Thoracic aorta (tissue), 2 donors: Measurements from ENCODE around the gene SRSF4. TPM values are rescaled to one million over a fixed set of nuclear protein-coding genes. Genes with fewer than 3 reads are reported as not detected.

Experiments
- ATAC-seq: fragments of 150-250 bp; one replicate; pipeline ENCODE4 v1.8.0; 2017; ENCODE audit warnings: low read depth; ENCODE audit not compliant: insufficient number of reproducible peaks, low FRiP score
- DNase-seq: peaks from one replicate; pipeline ENCODE4 v3.0.0-alpha.2; 2020; ENCODE audit warnings: low spot score
- H3K27ac ChIP-seq, 2 donors: fragments of 200-600 bp; sonication (generic); 1 replicate in 1 of 2; 2 replicates in 1 of 2; pipeline ENCODE4 v1.5.1; 2016; ENCODE audit warnings: mild to moderate bottlenecking in 2 of 2, moderate library complexity in 2 of 2
- H3K27me3 ChIP-seq: fragments of 200-600 bp; sonication (generic); replicated peaks from 2 replicates; pipeline ENCODE4 v1.6.0; 2016; ENCODE audit warnings: mild to moderate bottlenecking; ENCODE audit not compliant: insufficient read depth
- H3K36me3 ChIP-seq: fragments of 200-600 bp; sonication (generic); one replicate; pipeline ENCODE4 v1.5.1; 2016
- H3K4me1 ChIP-seq, 2 donors: fragments of 200-600 bp; sonication (generic); 1 replicate in 1 of 2; 2 replicates in 1 of 2; pipeline versions ENCODE4 v1.5.1 to v1.6.0; 2016; ENCODE audit warnings: low read depth in 2 of 2, mild to moderate bottlenecking in 1 of 2; ENCODE audit not compliant: control insufficient read depth in 1 of 2
- H3K4me3 ChIP-seq: fragments of 200-600 bp; sonication (generic); 2 replicates; pipeline ENCODE4 v1.5.1; 2016; ENCODE audit warnings: mild to moderate bottlenecking
- H3K9me3 ChIP-seq: fragments of 200-600 bp; sonication (generic); 2 replicates; pipeline ENCODE4 v1.5.1; 2016
- CTCF ChIP-seq: fragments of 200-600 bp; sonication (generic); IDR thresholded peaks from one replicate; pipeline ENCODE4 v1.5.1; 2019; ENCODE audit warnings: antibody characterized with exemption
- total RNA-seq, 2 donors: library from RNA; depleted of rRNA; stranded (reverse); fragments of >200 nt; gene quantifications; one replicate each; pipeline versions ENCODE4 v1.1.0 to v1.2.3, GENCODE V29; 2016

SRSF4 gene
- total RNA-seq, 2 donors from 2014 or later: 52.5 to 96.4 TPM

GRCh38 chr1:29197993-29198392 lies 16.3 kb upstream of the SRSF4 start:
- H3K9me3 ChIP-seq: no peaks in the 10 kb centered on the region
- no peaks in the 10 kb centered on the region for H3K27me3 ChIP-seq
- H3K36me3 ChIP-seq: peaks cover 27% of the 10 kb centered on the region
- H3K4me1 ChIP-seq: peaks cover 0 to 10% of the 10 kb centered on the region in 2 donors
- no peak overlapping the region for H3K27ac ChIP-seq
- H3K4me3 ChIP-seq: no peak overlapping the region
- no peak for TF ChIP-seq CTCF
- DNase-seq (no peak), ATAC-seq (no peak)

- Histone ChIP-seq H3K27me3 (no peaks in the 10 kb centered on the region), H3K4me3 (no peak overlapping the region), H3K9me3 (no peaks in the 10 kb centered on the region), H3K27ac (no peak overlapping the region), H3K4me1 (peaks cover 0 to 9% of the 10 kb centered on the region in 2 donors), H3K36me3 (peaks cover 27% of the 10 kb centered on the region)
- DNase-seq: no peak
- ATAC-seq: no peak
- no peak for TF ChIP-seq CTCF
These were observed 15.9 kb upstream of the SRSF4 start for GRCh38 chr1:29197590-29197924.

- DNase-seq: no peak
These were observed 15.3 kb upstream of the SRSF4 start for GRCh38 chr1:29196863-29197589.

GRCh38 chr1:29195881-29196291 lies 14.2 kb upstream of the SRSF4 start:
- DNase-seq: no peak

More at GRCh38 chr1:29196863-29197589, 15.3 kb upstream of the SRSF4 start:
- Histone ChIP-seq H3K36me3 (peaks cover 27% of the 10 kb centered on the region), H3K27ac (no peak overlapping the region), H3K4me3 (no peak overlapping the region), H3K4me1 (peaks cover 0 to 3% of the 10 kb centered on the region in 2 donors), H3K9me3 (no peaks in the 10 kb centered on the region), H3K27me3 (no peaks in the 10 kb centered on the region)
- TF ChIP-seq CTCF: no peak
- ATAC-seq: no peak

More at GRCh38 chr1:29195881-29196291, 14.2 kb upstream of the SRSF4 start:
- Histone ChIP-seq H3K4me1 (no peaks in the 10 kb centered on the region), H3K9me3 (no peaks in the 10 kb centered on the region), H3K27me3 (no peaks in the 10 kb centered on the region), H3K36me3 (peaks cover 26% of the 10 kb centered on the region), H3K4me3 (no peak overlapping the region), H3K27ac (no peak overlapping the region)
- no peak for ATAC-seq
- no peak for TF ChIP-seq CTCF
